HG03097 (cell line): ENCODE results near the gene PTGER1.
"Not testable (repeated sequence)": the region's sequence is repeated elsewhere in the genome, so short reads cannot be mapped to it uniquely, and the experiment has no call there.

Source experiments
- ATAC-seq: cut with Tn5 transposase; IDR thresholded peaks from one replicate; pipeline ENCODE4 v1.9.1; 2021; ENCODE audit not compliant: unreplicated experiment, low FRiP score

The PTGER1 gene, protein sequence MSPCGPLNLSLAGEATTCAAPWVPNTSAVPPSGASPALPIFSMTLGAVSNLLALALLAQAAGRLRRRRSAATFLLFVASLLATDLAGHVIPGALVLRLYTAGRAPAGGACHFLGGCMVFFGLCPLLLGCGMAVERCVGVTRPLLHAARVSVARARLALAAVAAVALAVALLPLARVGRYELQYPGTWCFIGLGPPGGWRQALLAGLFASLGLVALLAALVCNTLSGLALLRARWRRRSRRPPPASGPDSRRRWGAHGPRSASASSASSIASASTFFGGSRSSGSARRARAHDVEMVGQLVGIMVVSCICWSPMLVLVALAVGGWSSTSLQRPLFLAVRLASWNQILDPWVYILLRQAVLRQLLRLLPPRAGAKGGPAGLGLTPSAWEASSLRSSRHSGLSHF

GRCh38 chr19:14475251-14476073 lies at the start of gene PTGER1:
TSS of gene PTGER1 (minus strand) at chr19:14475354. CDS start at chr19:14474320, 1,034 bp downstream.
- ATAC-seq: no peak

- no peak for ATAC-seq
Observed at GRCh38 chr19:14520543-14520942, 45.4 kb upstream of the PTGER1 start.

DNA sequence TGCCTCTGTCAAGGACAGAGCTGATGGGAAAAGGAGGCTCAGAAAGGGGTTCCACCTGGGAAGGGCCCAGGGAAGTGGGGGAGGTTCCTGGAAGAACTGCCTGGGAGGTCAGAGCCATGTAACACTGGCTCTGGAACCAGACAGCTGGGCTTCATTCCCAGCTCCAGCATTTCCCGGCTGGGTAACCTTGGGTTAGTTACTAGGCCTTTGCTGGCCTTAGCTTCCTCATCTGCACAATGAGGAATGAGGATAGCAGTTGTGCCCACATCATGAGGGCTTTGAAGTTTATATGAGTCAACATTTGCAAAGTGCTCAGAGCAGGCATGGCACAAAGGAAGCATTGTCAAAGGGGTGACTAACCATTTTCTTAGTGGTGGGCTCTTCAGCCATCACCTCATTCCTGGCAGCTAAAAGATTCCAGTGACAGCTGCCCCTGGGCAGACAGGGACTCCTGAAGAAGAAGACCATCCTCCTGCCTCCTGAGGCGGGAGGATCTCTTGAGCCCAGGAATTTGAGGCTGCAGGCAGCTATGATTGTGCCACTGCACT lies 44.8 kb upstream of the PTGER1 start:
- ATAC-seq: no peak

DNA sequence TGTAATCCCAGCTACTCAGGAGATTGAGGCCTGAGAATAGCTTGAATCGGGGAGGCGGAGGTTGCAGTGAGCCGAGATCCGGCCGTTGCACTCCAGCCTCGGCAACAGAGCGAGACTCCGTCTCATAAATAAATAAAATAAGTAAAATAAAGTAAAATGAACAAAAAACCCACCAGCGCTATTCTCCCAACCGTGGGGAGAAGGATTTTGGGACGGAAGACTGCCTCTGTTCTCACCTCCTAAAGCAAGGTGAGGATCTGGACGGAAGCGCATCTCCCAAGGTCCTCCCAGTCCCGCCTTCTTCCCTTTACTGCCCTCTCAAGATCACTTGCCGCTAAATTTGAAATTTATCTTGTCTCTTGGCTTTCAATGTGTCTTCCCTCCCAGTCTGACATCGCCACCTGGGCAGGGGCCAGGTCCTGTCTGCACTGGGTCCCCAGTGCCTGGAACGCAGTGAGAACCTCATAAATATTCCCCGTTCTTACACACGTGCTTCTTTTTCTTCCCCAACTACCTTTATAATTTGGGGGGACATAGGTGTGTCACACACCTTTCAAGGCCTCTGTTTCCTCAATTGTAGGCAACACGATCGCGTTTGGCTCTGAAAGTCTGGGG lies 44.2 kb upstream of the PTGER1 start:
- no peak for ATAC-seq

DNA sequence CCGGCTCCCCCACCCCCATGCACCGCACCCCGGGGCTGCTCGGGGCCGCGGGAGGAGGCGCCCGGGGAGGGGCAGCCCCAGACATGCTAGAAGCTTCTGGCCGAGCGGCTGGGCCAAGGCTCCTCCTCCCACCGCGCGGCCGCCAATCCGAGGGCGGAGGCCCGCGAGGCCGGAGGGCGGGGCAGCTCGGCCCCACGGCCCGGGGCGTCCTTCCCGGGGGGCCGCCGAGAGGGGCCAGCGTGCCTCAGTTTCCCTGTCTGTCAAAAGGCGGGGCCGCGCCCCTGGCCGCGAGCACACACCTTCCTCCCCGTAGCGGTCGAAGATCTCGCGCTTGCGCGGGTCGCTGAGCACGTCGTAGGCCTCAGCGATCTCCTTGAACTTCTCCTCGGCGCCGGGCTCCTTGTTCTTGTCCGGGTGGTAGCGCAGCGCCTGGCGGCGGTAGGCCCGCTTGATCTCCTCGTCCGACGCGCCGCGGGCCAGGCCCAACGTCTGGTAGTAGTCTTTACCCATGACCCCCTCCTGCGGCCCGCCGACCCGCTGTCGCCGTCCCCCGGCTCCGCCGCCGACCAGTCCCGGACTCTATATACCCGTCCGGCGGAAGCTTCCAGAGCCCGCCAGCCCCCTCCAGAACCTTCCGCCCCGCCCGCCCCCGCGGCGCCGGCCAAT lies 42.8 kb upstream of the PTGER1 start, which contains the start of gene DNAJB1:
Gene DNAJB1, minus strand, starts transcription at position 558 of the 666 bp plus-strand sequence. Its CDS starts 48 bp downstream, at position 510.
- peak; percentile 71 for ATAC-seq

DNA sequence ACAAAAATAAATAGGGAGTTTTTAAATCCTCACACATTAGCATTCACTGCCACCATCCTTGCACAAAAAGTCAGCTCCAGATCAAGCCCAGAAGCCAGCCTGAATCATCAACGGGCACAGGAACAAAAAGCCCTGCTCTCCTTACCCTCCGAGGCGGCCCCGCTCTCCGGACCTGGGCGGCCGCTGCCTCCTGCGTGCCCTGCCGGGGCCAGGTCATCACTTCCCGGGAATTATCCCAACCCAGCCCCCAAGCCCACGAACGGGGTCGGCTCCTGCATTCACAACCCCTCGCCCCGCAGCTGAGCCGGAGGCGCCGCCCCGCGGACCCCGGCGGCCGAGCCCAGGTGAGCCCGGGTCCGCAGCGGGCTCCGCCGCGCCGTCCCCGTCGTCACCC lies 42.3 kb upstream of the PTGER1 start:
- ATAC-seq: peak; percentile 2

GRCh38 chr19:14516746-14517438 lies 41.7 kb upstream of the PTGER1 start:
- no peak for ATAC-seq

DNA sequence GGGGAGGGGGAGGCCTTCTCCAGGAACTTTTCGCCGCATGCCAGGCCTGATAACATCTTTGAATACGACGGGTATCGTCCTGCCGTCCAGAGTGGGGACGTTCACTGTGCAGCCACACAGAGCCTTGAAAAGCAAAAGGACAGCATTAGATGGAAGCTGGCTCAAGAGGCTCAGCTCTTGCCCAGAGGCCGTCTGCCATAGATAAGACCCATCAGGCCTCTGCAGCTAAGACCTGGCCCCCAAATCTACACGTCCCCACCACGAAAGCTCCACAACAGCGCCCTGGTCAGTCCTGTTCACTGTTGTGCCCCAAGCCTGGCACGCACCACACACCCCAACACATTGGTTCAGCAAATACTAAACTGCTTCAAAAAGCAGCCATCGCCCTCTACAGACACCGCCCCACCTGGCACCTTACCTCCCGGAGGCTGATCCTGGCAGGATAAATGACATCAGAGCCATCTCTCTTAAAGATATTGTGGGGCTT lies 40.9 kb upstream of the PTGER1 start:
- no peak for ATAC-seq

DNA sequence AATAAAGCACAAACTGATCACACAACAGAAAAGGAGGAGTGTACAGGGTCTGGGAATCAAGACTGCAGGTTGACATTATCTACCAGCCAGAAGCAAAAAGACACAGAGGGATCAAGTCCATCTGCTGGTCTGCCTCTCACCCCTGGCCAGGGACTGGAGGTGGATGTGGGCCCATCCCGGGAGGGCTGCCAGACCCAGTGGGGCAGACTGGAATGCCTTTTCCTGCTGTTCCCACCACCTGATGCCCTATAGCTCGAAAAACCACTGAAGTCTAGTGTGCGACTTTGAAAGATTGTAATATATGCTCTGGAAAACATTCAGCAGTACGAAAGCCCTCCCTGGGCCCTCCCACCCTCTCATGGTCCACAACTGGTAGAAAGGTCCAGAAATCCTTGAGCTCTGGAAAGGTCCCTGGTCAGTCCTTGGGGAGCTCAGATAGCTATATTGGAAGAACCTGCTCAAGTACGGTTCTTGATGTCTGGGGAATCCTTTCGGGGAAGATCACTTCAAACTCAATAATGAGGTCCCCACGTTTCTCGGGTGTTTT lies 40.4 kb upstream of the PTGER1 start:
- no peak for ATAC-seq

- ATAC-seq: no peak
Observed at GRCh38 chr19:14514215-14514863, 39.2 kb upstream of the PTGER1 start.

DNA sequence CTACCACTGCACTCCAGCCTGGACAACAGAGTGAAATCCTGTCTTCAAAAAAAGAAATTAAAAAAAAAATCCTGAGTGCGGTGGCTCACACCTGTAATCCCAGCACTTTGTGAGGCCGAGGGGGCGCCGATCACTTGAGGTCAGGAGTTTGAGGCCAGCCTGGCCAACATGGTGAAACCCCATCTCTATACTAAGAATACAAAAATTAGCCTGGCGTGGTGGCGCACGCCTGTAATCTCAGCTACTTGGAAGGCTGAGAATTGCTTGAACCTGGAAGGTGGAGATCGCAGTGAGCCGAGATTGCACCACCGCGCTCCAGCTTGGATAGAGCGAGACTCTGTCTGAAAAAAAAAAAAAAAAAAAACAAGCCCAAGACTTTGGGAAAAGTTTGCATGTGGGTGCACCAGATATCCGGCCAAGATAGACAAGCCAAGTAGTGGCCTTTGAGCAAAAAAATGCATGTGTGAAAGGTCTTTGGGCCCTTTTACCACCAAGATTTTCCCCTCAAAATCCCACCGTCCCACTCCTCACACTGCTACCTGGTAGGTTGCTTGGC lies 37.3 kb upstream of the PTGER1 start:
- ATAC-seq: no peak

- ATAC-seq: no peak
Observed at GRCh38 chr19:14511229-14511593, 36.1 kb upstream of the PTGER1 start.

DNA sequence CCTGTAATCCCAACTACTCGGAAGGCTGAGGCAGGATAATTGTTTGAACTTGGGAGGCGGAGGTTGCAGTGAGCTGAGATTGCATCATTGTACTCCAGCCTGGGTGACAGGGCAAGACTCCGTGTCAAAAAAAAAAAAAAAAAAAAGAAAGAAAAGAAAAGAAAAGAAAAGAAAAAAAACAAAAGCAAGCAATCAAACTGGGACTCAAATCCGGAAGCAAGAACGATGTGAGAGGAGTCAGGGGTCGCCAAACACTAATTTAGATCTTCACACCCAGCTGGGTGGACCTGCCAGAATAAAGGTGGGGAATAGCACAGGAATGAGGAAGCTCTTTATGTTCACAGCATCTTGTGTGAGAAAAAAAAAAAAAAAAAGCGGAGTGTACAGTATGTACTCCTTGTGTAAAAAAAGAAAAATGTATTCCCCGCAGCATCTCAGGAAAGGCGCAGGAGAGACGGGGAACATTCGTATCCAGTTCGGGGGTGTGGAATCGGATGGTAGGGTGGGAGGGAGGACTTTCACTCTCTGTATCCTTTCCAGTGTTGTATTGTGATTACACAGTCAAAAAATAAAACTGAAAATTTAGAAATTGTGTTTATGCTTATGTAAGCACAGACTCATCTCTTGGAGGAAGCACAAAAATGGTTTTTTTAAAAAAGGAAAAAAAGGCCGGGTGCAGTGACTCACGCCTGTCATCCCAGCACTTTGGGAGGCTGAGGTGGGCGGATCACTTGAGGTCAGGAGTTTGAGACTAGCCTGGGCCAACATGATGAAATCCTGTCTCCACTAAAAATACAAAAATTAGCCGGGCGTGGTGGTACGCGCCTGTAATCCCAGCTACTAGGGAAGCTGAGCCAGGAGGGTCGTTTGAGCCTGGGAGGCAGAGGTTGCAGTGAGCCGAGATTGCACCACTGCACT lies 35.4 kb upstream of the PTGER1 start:
- no peak for ATAC-seq

GRCh38 chr19:14507704-14508542 lies 32.8 kb upstream of the PTGER1 start:
- ATAC-seq: no peak

DNA sequence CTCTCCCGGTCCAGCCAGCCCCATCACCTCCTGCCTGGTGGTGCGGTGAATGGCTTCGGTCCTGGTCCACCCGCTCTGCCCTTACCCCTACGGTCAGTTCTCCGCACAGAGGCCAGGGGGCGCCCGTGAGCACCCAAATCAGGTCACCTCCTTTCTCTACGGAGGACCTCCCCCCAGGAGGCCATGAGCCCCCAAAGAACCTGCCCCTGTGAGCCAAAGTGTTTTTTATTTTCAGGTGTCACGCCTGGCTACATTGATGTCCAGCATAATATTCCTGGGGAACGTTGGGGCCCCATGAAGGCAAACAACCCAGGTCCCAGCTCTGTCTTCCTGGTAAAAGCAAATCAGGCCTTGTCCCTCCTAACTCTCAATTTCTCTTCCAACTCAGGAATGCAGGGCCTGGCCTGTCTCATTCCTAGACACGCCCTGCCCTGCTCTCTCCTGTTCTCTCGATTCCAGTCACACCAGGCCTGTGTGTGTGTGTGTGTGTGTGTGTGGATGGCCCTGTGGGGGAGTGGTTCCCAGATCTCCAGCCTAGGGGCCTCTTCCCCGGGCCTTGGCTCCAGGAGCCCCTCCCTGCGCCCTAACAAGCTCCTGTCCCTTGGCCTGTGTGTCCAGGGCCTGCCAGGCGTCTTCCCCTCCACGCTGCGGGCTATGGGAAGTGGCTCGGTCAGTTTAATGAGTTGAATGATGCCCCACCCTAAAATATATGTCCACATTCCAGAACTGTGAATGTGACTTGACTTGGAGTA lies 30.5 kb upstream of the PTGER1 start:
- no peak for ATAC-seq

- ATAC-seq: not testable (repeated sequence)
Observed at GRCh38 chr19:14504575-14504974, 29.4 kb upstream of the PTGER1 start.
